Left lung (tissue), 10 donors: ENCODE data around the gene FBXO31. TPM values are rescaled to one million over a fixed set of nuclear protein-coding genes. Genes with fewer than 3 reads are reported as not detected.

Source experiments
- ATAC-seq: fragments of 200-7000 bp; cut with Tn5 transposase; one replicate; pipeline ENCODE4 v1.9.1; 2020; ENCODE audit warnings: moderate library complexity
- DNase-seq, 4 donors: peaks; one replicate each; pipeline ENCODE4 v3.0.0-alpha.2; 2013 to 2020
- H3K27ac ChIP-seq, 2 donors: fragments of 200-600 bp; sonication (generic) in 1 of 2; one replicate each; pipeline versions ENCODE4 v1.5.0 to v1.8.0; 2020 to 2021
- H3K27me3 ChIP-seq, 2 donors: fragments of 200-600 bp; sonication (generic) in 1 of 2; one replicate each; pipeline versions ENCODE4 v1.5.0 to v1.8.0; 2020 to 2021
- H3K36me3 ChIP-seq, 2 donors: fragments of 200-600 bp; sonication (generic) in 1 of 2; one replicate each; pipeline versions ENCODE4 v1.5.0 to v1.8.0; 2020 to 2021
- H3K4me1 ChIP-seq, 2 donors: fragments of 200-600 bp; one replicate each; pipeline ENCODE4 v1.8.0; 2021
- H3K4me3 ChIP-seq, 2 donors: fragments of 200-600 bp; sonication (generic) in 1 of 2; one replicate each; pipeline versions ENCODE4 v1.5.0 to v1.8.0; 2020 to 2021; ENCODE audit warnings: mild to moderate bottlenecking in 1 of 2
- H3K9me3 ChIP-seq, 2 donors: fragments of 200-600 bp; sonication (generic) in 1 of 2; one replicate each; pipeline versions ENCODE4 v1.5.0 to v1.8.0; 2020 to 2021
- intact Hi-C, 2 donors: fragments of 100-400 bp; cut with DNase I; formaldehyde crosslinking; loops; one replicate each; pipeline versions ENCODE4 v1.11.2 to v1.14.2; 2022
- polyA plus RNA-seq, 6 donors: library from polyadenylated mRNA; unstranded; fragments of 120-200 nt; gene quantifications; one replicate each; pipeline ENCODE4 v1.2.1, GENCODE V29; 2013; ENCODE audit not compliant: insufficient read length in 6 of 6
- total RNA-seq, 2 donors: library from RNA; stranded (reverse); fragmentation: NEBNext Ultra II Directional; extraction: Animal tissue kit (Norgen Biotek cat#: 25700); gene quantifications; one replicate each; pipeline ENCODE4 v1.2.1, GENCODE V29; 2021
- TF ChIP-seq, protein P1 (sequence below), 2 donors: fragments of 200-600 bp; sonication (generic) in 1 of 2; IDR thresholded peaks; one replicate each; pipeline versions ENCODE4 v1.5.0 to v1.8.0; 2021; ENCODE audit warnings: antibody characterized with exemption in 2 of 2
- donor health status: DM: no; HTN: yes; CAD: no.
- donor health status: DM: no; HTN: no; CAD: no.

FBXO31 gene
- total and polyA plus RNA-seq, 8 donors: 21.0 to 25.8 (median 23.0) TPM

DNA sequence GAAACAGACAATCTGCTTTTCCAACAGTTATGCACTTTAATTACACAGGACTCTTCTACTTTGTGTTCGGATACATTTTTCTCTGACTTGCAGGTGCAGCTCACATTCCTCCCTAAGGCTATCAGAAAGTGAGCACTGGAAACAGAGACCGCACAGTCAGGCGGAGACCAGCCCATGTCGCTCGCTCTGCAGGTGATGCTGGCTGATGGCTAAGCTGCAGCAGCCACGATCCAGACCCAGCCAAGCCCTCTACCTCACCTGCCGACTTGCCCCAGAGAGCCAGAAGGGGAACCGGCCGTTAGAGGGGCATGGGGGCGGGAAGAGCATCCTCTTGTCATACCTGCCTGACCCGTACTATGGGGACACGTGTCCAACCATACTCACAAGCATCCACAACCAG lies 42.4 kb upstream of the FBXO31 start:
- H3K27ac ChIP-seq: no peak overlapping the region
- no peak for DNase-seq
- intact Hi-C loops: no loop called here
- ATAC-seq: no peak
- peaks cover 0 to 64% of the 10 kb centered on the region in 2 donors for H3K36me3 ChIP-seq
- H3K4me3 ChIP-seq: no peak overlapping the region
- no peaks in the 10 kb centered on the region for H3K4me1 ChIP-seq
- TF ChIP-seq, protein P1, sequence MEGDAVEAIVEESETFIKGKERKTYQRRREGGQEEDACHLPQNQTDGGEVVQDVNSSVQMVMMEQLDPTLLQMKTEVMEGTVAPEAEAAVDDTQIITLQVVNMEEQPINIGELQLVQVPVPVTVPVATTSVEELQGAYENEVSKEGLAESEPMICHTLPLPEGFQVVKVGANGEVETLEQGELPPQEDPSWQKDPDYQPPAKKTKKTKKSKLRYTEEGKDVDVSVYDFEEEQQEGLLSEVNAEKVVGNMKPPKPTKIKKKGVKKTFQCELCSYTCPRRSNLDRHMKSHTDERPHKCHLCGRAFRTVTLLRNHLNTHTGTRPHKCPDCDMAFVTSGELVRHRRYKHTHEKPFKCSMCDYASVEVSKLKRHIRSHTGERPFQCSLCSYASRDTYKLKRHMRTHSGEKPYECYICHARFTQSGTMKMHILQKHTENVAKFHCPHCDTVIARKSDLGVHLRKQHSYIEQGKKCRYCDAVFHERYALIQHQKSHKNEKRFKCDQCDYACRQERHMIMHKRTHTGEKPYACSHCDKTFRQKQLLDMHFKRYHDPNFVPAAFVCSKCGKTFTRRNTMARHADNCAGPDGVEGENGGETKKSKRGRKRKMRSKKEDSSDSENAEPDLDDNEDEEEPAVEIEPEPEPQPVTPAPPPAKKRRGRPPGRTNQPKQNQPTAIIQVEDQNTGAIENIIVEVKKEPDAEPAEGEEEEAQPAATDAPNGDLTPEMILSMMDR (IDR thresholded peaks at IDR 0.05): no peak
- H3K9me3 ChIP-seq: no peaks in the 10 kb centered on the region
- no peaks in the 10 kb centered on the region for H3K27me3 ChIP-seq

DNA sequence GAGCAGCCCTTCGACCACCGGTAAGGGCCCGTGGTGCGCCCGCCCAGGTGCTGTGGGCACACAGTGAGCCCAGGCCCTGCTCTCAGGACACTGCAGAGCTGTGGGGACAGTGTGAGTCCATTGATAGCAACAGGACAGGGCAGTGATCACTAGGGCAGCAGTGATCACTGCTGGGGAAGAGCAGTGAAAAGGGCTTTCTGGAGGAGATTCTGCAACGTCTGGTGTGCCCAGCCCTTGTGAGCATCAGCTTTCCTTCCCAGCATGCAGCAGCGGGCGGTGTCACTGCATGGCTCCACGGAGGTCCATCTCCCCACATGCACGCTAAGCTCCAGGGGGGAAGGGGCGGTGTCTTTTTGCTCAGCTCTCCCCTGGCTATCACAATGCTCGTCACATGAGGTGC lies 40.7 kb upstream of the FBXO31 start:
- H3K4me3 ChIP-seq: no peak overlapping the region

DNA sequence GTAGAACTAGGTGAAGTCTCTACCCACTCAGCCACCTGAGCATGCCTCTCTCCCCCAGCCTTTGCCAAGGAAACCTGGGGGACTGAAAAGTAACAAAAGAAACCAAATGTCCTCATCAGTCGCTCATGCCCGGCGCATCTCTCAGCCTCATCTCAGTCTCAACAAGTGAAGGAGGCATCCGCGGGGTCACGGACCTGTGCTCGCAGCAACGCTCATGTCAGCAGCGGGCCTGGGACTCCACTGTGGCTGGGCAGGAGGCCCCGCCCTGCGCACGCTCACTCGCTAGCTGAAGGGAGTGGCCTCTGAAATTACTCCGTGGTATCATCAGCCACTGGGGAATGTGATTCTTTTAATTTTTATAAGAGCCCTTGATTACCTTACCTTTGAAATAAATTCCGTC lies 39.9 kb upstream of the FBXO31 start:
- H3K36me3 ChIP-seq: peaks cover 0 to 66% of the 10 kb centered on the region in 2 donors
- intact Hi-C loops: no loop called here

More for the DNA sequence above, 40.7 kb upstream of the FBXO31 start:
- Histone ChIP-seq H3K4me1 (no peaks in the 10 kb centered on the region), H3K27me3 (no peaks in the 10 kb centered on the region), H3K36me3 (peaks cover 0 to 66% of the 10 kb centered on the region in 2 donors), H3K27ac (no peak overlapping the region), H3K9me3 (no peaks in the 10 kb centered on the region)
- TF ChIP-seq, protein P1 (IDR thresholded peaks at IDR 0.05): no peak
- intact Hi-C loops: no loop called here
- DNase-seq (no peak), ATAC-seq (no peak)

DNA sequence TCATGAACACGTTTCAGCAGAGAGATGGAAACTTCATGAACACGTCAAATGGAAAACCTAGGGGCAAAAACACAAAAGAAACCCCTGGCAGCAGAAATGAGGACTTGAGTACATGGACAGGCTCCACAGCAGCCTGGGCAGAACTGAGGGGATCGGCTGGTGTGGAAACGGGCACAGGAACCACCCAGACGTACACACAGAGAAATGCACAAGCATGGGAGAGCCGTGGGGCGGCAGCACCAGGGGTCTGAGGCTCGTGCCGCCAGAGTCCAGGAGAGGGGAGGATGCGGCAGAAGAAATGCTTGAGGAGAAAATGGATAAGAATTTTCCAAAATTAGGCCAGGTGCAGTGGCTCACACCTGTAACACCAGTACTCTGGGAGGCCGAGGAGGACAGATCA lies 38.5 kb upstream of the FBXO31 start:
- Histone ChIP-seq H3K36me3 (peaks cover 0 to 79% of the 10 kb centered on the region in 2 donors), H3K9me3 (no peaks in the 10 kb centered on the region), H3K27me3 (no peaks in the 10 kb centered on the region), H3K4me1 (no peaks in the 10 kb centered on the region), H3K27ac (no peak overlapping the region), H3K4me3 (no peak overlapping the region)
- no peak for ATAC-seq
- TF ChIP-seq, protein P1 (IDR thresholded peaks at IDR 0.05): no peak
- intact Hi-C loops: no loop called here
- DNase-seq: no peak

More for the DNA sequence above, 39.9 kb upstream of the FBXO31 start:
- TF ChIP-seq, protein P1 (IDR thresholded peaks at IDR 0.05): no peak
- Histone ChIP-seq H3K4me1 (no peaks in the 10 kb centered on the region), H3K27ac (no peak overlapping the region), H3K9me3 (no peaks in the 10 kb centered on the region), H3K27me3 (no peaks in the 10 kb centered on the region), H3K4me3 (no peak overlapping the region)
- no peak for DNase-seq
- no peak for ATAC-seq

DNA sequence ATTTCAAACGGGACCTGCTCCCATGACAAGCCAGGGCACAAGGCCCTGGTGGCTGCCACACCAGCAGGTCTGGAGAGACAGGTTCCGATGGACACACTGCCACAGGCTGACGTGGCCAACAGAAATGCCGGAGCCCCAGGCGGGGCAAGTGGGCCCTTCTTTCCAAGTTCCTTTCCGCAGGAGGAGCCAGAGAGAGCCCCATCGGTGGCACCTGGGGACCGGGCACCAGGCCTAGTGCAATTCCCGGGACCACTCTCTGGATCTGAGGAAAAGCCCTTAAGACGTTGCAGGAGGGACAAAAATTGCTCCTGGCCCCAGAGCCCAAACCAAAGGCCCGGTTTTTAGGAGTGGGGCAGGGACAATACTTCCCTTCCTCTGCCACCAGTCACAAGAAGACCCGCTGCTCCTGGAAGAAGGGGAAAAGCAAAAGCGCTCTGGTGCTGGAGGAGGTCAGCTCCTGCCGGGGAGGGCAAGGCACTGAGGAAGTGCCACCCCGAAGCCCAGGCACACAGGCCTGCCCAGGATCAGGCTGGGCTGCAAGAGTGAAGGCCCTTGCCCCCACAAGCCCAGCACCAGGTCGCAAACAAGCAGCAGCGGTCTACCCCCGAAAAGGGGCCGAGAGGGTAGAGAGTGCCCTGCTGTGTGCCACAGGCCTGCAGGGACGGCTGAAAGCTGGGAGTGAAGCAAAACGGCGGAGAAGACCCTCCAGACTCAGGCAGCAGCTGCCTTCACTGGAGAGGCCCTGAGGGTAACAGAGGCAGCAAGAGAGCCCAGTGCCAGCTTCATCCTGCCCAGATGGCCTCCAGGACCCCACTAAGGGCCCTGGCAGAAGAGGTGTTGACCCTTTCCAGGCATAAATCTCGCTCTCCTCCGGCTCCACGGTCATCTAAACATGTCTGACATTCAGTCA lies 37.7 kb upstream of the FBXO31 start:
- intact Hi-C loops: no loop called here
- Histone ChIP-seq H3K27me3 (no peaks in the 10 kb centered on the region), H3K4me1 (no peaks in the 10 kb centered on the region), H3K36me3 (peaks cover 0 to 86% of the 10 kb centered on the region in 2 donors), H3K4me3 (no peak overlapping the region), H3K27ac (no peak overlapping the region), H3K9me3 (no peaks in the 10 kb centered on the region)
- ATAC-seq: no peak
- TF ChIP-seq, protein P1 (IDR thresholded peaks at IDR 0.05): no peak
- DNase-seq: no peak
